ENCODE measurements around the gene ALK. TPM values are rescaled to one million over a fixed set of nuclear protein-coding genes. Genes with fewer than 3 reads are reported as not detected.

The ALK gene
- total RNA-seq, 4 donors from 2014 or later = 0.83 to 1.6 (median 1.2) TPM

DNA sequence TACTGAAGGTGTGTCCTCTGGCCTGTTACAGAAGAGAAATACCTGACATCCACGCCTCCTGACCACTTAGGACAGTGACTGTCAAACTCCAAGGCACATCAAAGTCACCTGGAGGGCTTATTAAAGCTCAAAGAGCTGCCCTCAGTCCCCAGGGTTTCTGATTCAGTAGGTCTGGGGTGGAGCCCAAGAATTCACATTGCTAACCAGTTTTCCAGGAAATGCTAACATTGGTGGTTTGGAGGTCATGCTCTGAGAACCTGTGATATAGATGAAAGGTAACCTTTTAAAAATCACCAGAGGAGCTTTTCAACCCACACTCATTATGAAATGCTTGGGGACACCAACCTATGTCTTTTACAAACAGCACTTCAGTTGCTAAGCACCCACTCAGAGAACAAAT lies 172.3 kb downstream of the ALK start:
- Histone ChIP-seq H3K9me3 (no peaks in the 10 kb centered on the region), H3K4me1 (peaks cover 0 to 13% (median 9%) of the 10 kb centered on the region in 4 donors), H3K27me3 (no peaks in the 10 kb centered on the region), H3K36me3 (no peaks in the 10 kb centered on the region), H3K4me3 (no peak overlapping the region), H3K27ac (replicated peaks in 1 of 4) (no peak overlapping the region)
- no CpG with 5 or more reads among the region's 1 CpG for WGBS
- intact Hi-C loops (cut with DNase I) = no loop called here
- TF ChIP-seq, protein P1, sequence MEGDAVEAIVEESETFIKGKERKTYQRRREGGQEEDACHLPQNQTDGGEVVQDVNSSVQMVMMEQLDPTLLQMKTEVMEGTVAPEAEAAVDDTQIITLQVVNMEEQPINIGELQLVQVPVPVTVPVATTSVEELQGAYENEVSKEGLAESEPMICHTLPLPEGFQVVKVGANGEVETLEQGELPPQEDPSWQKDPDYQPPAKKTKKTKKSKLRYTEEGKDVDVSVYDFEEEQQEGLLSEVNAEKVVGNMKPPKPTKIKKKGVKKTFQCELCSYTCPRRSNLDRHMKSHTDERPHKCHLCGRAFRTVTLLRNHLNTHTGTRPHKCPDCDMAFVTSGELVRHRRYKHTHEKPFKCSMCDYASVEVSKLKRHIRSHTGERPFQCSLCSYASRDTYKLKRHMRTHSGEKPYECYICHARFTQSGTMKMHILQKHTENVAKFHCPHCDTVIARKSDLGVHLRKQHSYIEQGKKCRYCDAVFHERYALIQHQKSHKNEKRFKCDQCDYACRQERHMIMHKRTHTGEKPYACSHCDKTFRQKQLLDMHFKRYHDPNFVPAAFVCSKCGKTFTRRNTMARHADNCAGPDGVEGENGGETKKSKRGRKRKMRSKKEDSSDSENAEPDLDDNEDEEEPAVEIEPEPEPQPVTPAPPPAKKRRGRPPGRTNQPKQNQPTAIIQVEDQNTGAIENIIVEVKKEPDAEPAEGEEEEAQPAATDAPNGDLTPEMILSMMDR (IDR thresholded peaks at IDR 0.05) = no peak
- TF ChIP-seq EP300 (IDR thresholded peaks at IDR 0.05) = no peak
- TF ChIP-seq POLR2A (IDR thresholded peaks at IDR 0.05; ENCODE audit: low read depth) = no peak
- TF ChIP-seq POLR2AphosphoS5 (IDR thresholded peaks at IDR 0.05) = no peak
- no peak for DNase-seq (ENCODE audit: extremely low spot score)

DNA sequence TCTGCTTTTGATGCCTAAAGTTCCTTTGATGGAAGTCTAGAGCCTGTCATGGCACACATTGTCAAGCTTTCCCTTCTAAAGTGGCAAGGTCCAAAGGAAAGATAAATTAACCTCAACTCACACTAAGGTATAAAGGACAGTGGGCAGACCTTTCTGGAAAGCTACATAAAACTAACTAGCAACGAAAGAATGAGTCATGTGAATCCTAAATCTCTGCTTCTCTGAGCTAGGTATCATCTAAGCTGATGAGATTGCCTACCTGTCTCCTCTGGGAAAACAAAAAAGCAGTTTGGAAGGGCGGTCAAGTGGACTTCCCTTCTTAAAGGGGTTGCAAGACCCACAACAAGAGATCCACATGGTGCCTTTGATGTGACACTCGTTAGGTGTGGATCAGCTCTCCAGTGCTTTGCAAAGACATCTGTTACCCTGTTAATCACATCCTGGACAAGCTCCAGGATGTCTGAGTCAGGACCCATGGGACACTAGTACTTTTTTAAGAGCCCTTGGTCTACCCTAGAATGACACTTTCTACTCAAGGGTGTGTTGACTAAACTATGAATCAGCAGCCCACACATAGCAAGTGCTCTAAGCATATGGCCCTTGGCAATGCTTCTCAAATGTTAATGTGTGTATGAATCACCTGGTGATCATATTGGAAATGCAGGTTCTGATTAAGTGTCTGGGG lies 173.5 kb downstream of the ALK start:
- Histone ChIP-seq H3K27me3 (no peaks in the 10 kb centered on the region), H3K9me3 (no peaks in the 10 kb centered on the region), H3K4me3 (no peak overlapping the region), H3K36me3 (no peaks in the 10 kb centered on the region), H3K27ac (replicated peaks in 1 of 4) (no peak overlapping the region), H3K4me1 (peaks cover 0 to 2% (median under 1%) of the 10 kb centered on the region in 4 donors)
- no peak for DNase-seq (ENCODE audit: extremely low spot score)
- TF ChIP-seq, protein P1 (IDR thresholded peaks at IDR 0.05) = no peak
- TF ChIP-seq POLR2AphosphoS5 (IDR thresholded peaks at IDR 0.05) = no peak
- TF ChIP-seq POLR2A (IDR thresholded peaks at IDR 0.05; ENCODE audit: low read depth) = no peak
- TF ChIP-seq EP300 (IDR thresholded peaks at IDR 0.05) = no peak
- intact Hi-C loops (cut with DNase I) = no loop called here
- WGBS = 63% methylated on average over 2 of the region's 3 CpGs

DNA sequence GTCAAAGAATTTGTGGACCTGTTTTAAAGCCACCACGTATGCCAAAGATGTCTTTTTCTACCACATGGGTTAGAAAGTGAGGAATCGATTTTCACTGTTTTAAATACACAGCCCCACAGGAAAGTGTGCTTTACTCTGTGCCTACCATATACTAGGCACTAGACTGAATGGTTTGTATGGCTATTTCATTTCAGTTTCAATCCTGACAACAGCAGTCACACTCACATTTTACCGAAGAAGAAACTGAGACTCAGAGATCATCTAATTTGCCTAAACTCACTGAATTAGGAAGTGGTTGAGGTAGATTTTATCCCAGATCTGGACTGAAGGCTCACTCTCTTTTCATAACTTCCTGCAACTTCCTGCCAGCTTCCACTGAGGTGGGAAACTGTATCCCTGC lies 176.4 kb downstream of the ALK start:
- no peaks in the 10 kb centered on the region for H3K9me3 ChIP-seq
- intact Hi-C loops (cut with DNase I) = no loop called here
- H3K27ac ChIP-seq (replicated peaks in 1 of 4) = no peak overlapping the region
- WGBS = 60% methylated on average over 3 of the region's 3 CpGs
- H3K36me3 ChIP-seq = no peaks in the 10 kb centered on the region
- TF ChIP-seq POLR2AphosphoS5 (IDR thresholded peaks at IDR 0.05) = no peak
- no peak for TF ChIP-seq POLR2A (IDR thresholded peaks at IDR 0.05; ENCODE audit: low read depth)
- TF ChIP-seq, protein P1 (IDR thresholded peaks at IDR 0.05) = no peak
- TF ChIP-seq EP300 (IDR thresholded peaks at IDR 0.05) = no peak
- H3K4me1 ChIP-seq = no peaks in the 10 kb centered on the region
- no peak overlapping the region for H3K4me3 ChIP-seq
- no peaks in the 10 kb centered on the region for H3K27me3 ChIP-seq
- no peak for DNase-seq (ENCODE audit: extremely low spot score)

DNA sequence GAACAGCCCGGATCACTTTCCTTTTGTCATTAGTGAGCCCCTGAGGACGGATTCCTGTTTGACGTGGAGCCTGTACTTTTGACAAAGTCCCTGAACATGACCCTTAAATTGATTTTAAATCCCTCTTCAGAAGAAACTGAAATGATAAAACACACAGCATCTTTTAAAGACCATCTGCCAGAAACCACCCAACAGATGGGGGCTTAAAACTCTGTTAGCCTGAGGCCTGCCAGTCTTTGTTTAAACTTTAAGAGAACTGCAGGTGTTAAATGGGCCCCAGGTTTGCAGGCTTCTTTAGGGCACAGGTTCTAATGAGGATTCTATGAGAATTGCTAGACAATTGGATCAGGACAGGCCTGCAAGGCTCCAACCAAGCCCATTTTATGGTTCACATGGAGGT lies 177.9 kb downstream of the ALK start:
- Histone ChIP-seq H3K9me3 (no peaks in the 10 kb centered on the region), H3K36me3 (no peaks in the 10 kb centered on the region), H3K4me3 (no peak overlapping the region), H3K27ac (replicated peaks in 1 of 4) (no peak overlapping the region), H3K4me1 (no peaks in the 10 kb centered on the region), H3K27me3 (no peaks in the 10 kb centered on the region)
- WGBS = 91% methylated on average over 3 of the region's 3 CpGs
- DNase-seq (ENCODE audit: extremely low spot score) = no peak
- TF ChIP-seq POLR2A (IDR thresholded peaks at IDR 0.05; ENCODE audit: low read depth) (no peak), POLR2AphosphoS5 (IDR thresholded peaks at IDR 0.05) (no peak), EP300 (IDR thresholded peaks at IDR 0.05) (no peak)
- TF ChIP-seq, protein P1 (IDR thresholded peaks at IDR 0.05) = no peak
- intact Hi-C loops (cut with DNase I) = no loop called here

DNA sequence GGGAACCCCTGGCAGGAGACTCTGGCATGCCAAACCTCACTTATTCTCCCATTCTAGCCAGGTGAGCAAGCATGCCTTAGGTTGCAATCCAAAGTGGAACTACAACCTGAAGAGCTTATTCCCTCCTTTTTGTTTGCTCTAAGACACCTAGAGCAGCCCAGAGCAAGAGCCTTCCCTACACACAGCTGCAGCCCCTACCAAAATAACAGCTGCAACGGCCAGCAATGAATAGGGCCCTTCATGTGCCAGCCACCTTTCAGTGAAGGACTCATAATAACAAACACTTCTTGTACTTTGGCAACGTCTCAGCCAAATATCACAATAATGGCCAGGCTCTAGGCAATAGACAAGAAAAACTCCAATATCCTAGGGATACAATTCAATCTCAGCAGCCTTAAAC lies 178.7 kb downstream of the ALK start:
- Histone ChIP-seq H3K27ac (replicated peaks in 1 of 4) (no peak overlapping the region), H3K4me3 (no peak overlapping the region), H3K4me1 (no peaks in the 10 kb centered on the region), H3K9me3 (no peaks in the 10 kb centered on the region), H3K27me3 (no peaks in the 10 kb centered on the region), H3K36me3 (no peaks in the 10 kb centered on the region)
- 35% methylated on average over 2 of the region's 2 CpGs for WGBS
- intact Hi-C loops (cut with DNase I) = no loop called here
- no peak for DNase-seq (ENCODE audit: extremely low spot score)
- TF ChIP-seq POLR2AphosphoS5 (IDR thresholded peaks at IDR 0.05) (no peak), POLR2A (IDR thresholded peaks at IDR 0.05; ENCODE audit: low read depth) (no peak)
- TF ChIP-seq, protein P1 (IDR thresholded peaks at IDR 0.05) = no peak

All from esophagus muscularis mucosa (tissue), 4 donors.